Kidney epithelial cell (primary cell): Measurements from ENCODE around the gene RPL19. TPM values are rescaled to one million over a fixed set of nuclear protein-coding genes. Genes with fewer than 3 reads are reported as not detected.

Experiments
- DNase-seq: peaks from one replicate; pipeline ENCODE4 v3.0.0-alpha.2; 2010; ENCODE audit warnings: low read depth
- H3K27me3 ChIP-seq: 2 replicates; pipeline ENCODE4 v1.6.0; 2011; ENCODE audit warnings: low read length; ENCODE audit not compliant: control insufficient read depth, insufficient read depth
- H3K36me3 ChIP-seq: 2 replicates; pipeline ENCODE4 v1.5.1; 2011; ENCODE audit warnings: low read length; ENCODE audit not compliant: control insufficient read depth, insufficient read depth
- H3K4me3 ChIP-seq: 2 replicates; pipeline ENCODE4 v1.5.1; 2011; ENCODE audit warnings: low read depth, mild to moderate bottlenecking, control low read depth, low read length
- CTCF ChIP-seq: IDR thresholded peaks from 2 replicates; pipeline ENCODE4 v1.5.1; 2011; ENCODE audit warnings: mild to moderate bottlenecking, moderate library complexity, low read length, control low read depth, inconsistent platforms; ENCODE audit not compliant: insufficient read depth, poor library complexity, severe bottlenecking
- total RNA-seq: library from RNA; depleted of rRNA; stranded (reverse); fragments of >200 nt; gene quantifications from 2 replicates; pipeline ENCODE4 v1.2.3, GENCODE V29; 2015

Gene RPL19
- total RNA-seq, 1 donor from 2014 or later, result 4,555 TPM

GRCh38 chr17:39183720-39184119, 16.4 kb upstream of the RPL19 start:
- Histone ChIP-seq H3K27me3 (no peaks in the 10 kb centered on the region), H3K4me3 (no peak overlapping the region), H3K36me3 (peaks cover 2% of the 10 kb centered on the region)
- no peak for TF ChIP-seq CTCF
- no peak for DNase-seq

- H3K36me3 ChIP-seq, result peaks cover 3% of the 10 kb centered on the region
- no peak for DNase-seq
- no peak for TF ChIP-seq CTCF
- no peak overlapping the region for H3K4me3 ChIP-seq
- H3K27me3 ChIP-seq, result no peaks in the 10 kb centered on the region
These were observed 13.5 kb upstream of the RPL19 start for GRCh38 chr17:39186481-39187002.

- peaks cover 3% of the 10 kb centered on the region for H3K36me3 ChIP-seq
- no peak for DNase-seq
These were observed 12.8 kb upstream of the RPL19 start for GRCh38 chr17:39187152-39187830.

GRCh38 chr17:39191750-39192510, 8.2 kb upstream of the RPL19 start:
- no peaks in the 10 kb centered on the region for H3K27me3 ChIP-seq
- H3K36me3 ChIP-seq, result peaks cover 3% of the 10 kb centered on the region
- no peak for TF ChIP-seq CTCF
- no peak overlapping the region for H3K4me3 ChIP-seq
- DNase-seq, result no peak

More at GRCh38 chr17:39187152-39187830, 12.8 kb upstream of the RPL19 start:
- no peak overlapping the region for H3K4me3 ChIP-seq
- no peak for TF ChIP-seq CTCF
- no peaks in the 10 kb centered on the region for H3K27me3 ChIP-seq

- no peak for TF ChIP-seq CTCF
- Histone ChIP-seq H3K27me3 (no peaks in the 10 kb centered on the region), H3K36me3 (peaks cover 1% of the 10 kb centered on the region), H3K4me3 (no peak overlapping the region)
- no peak for DNase-seq
These were observed 7.2 kb upstream of the RPL19 start for GRCh38 chr17:39192901-39193300.
